Ovary (tissue), 3 donors: ENCODE results near the gene LAMA1.

ENCODE experiments used
- CTCF ChIP-seq, 3 donors: fragments of 450-650 bp in 2 of 3; fragments of 200-600 bp in 1 of 3; IDR thresholded peaks; one replicate each; pipeline versions ENCODE4 v1.5.1 to v1.8.0; 2016 to 2022; ENCODE audit warnings: antibody characterized with exemption in 3 of 3, mild to moderate bottlenecking in 1 of 3
- EP300 ChIP-seq: sonication (generic); formaldehyde crosslinking; IDR thresholded peaks from one replicate; pipeline ENCODE4 v1.6.1; 2017; ENCODE audit warnings: antibody characterized with exemption
- donor health status: DM: no; HTN: no; CAD: no.

- TF ChIP-seq CTCF (IDR thresholded peaks at IDR 0.05), result no peak
- TF ChIP-seq EP300, result no peak
Observed at GRCh38 chr18:6929370-6930102, 188.1 kb downstream of the LAMA1 start.
